Cardiac fibroblast (primary cell): Measurements from ENCODE around the gene AFG1L.

Experiments used
- DNase-seq, 2 donors: peaks; one replicate each; pipeline versions ENCODE4 v3.0.0 to v3.0.0-alpha.2; 2010; ENCODE audit warnings: low read depth in 2 of 2
- H3K4me3 ChIP-seq, 2 donors: replicated peaks in 1 of 2; 1 replicate in 1 of 2; 2 replicates in 1 of 2; pipeline ENCODE4 v1.5.1; 2011; ENCODE audit warnings: low read depth in 2 of 2, low read length in 2 of 2, mild to moderate bottlenecking in 2 of 2, moderate library complexity in 1 of 2
- CTCF ChIP-seq: IDR thresholded peaks from one replicate; pipeline ENCODE4 v1.5.1; 2011; ENCODE audit warnings: low read depth, mild to moderate bottlenecking, low read length, inconsistent platforms

The AFG1L gene

GRCh38 chr6:108549241-108549640 lies 254.4 kb downstream of the AFG1L start:
- no peak overlapping the region for H3K4me3 ChIP-seq
- TF ChIP-seq CTCF, result no peak
- DNase-seq, result no peak

GRCh38 chr6:108549741-108550140 lies 254.9 kb downstream of the AFG1L start:
- H3K4me3 ChIP-seq, result no peak overlapping the region
- TF ChIP-seq CTCF, result no peak
- DNase-seq, result peak; percentile 30 to 40

GRCh38 chr6:108550256-108550655 lies 255.4 kb downstream of the AFG1L start:
- TF ChIP-seq CTCF, result no peak
- no peak for DNase-seq
- no peak overlapping the region for H3K4me3 ChIP-seq

GRCh38 chr6:108555399-108556052 lies 260.7 kb downstream of the AFG1L start:
- no peak for TF ChIP-seq CTCF
- no peak overlapping the region for H3K4me3 ChIP-seq
- no peak for DNase-seq

GRCh38 chr6:108556250-108556649 lies 261.4 kb downstream of the AFG1L start:
- TF ChIP-seq CTCF, result no peak
- DNase-seq, result no peak

GRCh38 chr6:108556866-108557493 lies 262.1 kb downstream of the AFG1L start:
- no peak for TF ChIP-seq CTCF
- H3K4me3 ChIP-seq, result peak overlapping the region; percentile 86 to 90
- DNase-seq, result no peak

More at GRCh38 chr6:108556250-108556649, 261.4 kb downstream of the AFG1L start:
- no peak overlapping the region for H3K4me3 ChIP-seq
